Loucy (cell line): ENCODE data around the gene HOXA7.

Source experiments
- EZH2phosphoT487 ChIP-seq: fragments of 200-600 bp; IDR thresholded peaks from 2 replicates; pipeline ENCODE4 v1.6.1; 2018; ENCODE audit warnings: antibody characterized with exemption, mild to moderate bottlenecking, moderate library complexity, borderline replicate concordance
- TF ChIP-seq, protein P1 (sequence below): fragments of 200-600 bp; sonication (generic); conservative IDR thresholded peaks from 2 replicates; pipeline ENCODE4 v1.5.1; 2014; ENCODE audit warnings: mild to moderate bottlenecking, antibody characterized with exemption, low read length

DNA sequence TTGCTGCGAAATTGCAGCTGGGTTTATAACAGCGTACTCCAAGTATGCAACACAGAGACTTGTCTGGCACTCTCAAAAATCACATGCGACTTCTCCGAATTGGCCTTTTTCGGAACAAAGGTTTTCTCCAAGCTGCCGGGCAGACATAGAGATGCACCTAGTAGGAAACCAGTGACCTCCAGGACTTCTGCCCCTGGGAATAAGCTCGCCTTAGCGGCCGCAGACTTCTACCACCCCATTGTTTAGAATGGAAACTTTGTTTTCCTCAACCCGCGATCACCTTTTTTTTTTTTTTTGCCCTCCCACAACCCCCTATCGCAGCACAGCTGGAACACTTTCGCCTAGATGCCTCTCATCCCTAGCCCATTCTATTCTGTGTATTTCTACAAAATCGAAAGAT, 22.6 kb upstream of the HOXA7 start:
- TF ChIP-seq, protein P1, sequence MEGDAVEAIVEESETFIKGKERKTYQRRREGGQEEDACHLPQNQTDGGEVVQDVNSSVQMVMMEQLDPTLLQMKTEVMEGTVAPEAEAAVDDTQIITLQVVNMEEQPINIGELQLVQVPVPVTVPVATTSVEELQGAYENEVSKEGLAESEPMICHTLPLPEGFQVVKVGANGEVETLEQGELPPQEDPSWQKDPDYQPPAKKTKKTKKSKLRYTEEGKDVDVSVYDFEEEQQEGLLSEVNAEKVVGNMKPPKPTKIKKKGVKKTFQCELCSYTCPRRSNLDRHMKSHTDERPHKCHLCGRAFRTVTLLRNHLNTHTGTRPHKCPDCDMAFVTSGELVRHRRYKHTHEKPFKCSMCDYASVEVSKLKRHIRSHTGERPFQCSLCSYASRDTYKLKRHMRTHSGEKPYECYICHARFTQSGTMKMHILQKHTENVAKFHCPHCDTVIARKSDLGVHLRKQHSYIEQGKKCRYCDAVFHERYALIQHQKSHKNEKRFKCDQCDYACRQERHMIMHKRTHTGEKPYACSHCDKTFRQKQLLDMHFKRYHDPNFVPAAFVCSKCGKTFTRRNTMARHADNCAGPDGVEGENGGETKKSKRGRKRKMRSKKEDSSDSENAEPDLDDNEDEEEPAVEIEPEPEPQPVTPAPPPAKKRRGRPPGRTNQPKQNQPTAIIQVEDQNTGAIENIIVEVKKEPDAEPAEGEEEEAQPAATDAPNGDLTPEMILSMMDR: no peak
- TF ChIP-seq EZH2phosphoT487: no peak
